K562 (cell line): ENCODE data around the gene APCDD1.

ENCODE experiments used
- NR3C1 ChIP-seq: sonication (generic); formaldehyde crosslinking; IDR thresholded peaks from 2 replicates; pipeline ENCODE4 v1.8.1; 2022; ENCODE audit warnings: missing genetic modification reagents
- RFX7 ChIP-seq: fragments of 250-450 bp; sonication (Bioruptor Pico); IDR thresholded peaks from 2 replicates; pipeline ENCODE4 v1.5.1; 2021; ENCODE audit warnings: mild to moderate bottlenecking
- RHOXF2B ChIP-seq: fragments of 250-450 bp; sonication (Bioruptor Pico); conservative IDR thresholded peaks from 2 replicates; pipeline ENCODE4 v1.5.1; 2021
- RNF2 ChIP-seq: sonication (generic); IDR thresholded peaks from 2 replicates; pipeline ENCODE4 v1.6.1; 2016
- ZNF217 ChIP-seq: sonication (generic); formaldehyde crosslinking; IDR thresholded peaks from 2 replicates; pipeline ENCODE4 v1.8.0; 2022; ENCODE audit warnings: mild to moderate bottlenecking, missing genetic modification reagents
- ZNF830 ChIP-seq: fragments of 250-450 bp; sonication (Bioruptor Pico); IDR thresholded peaks from 2 replicates; pipeline ENCODE4 v1.5.0; 2021; ENCODE audit warnings: mild to moderate bottlenecking

DNA sequence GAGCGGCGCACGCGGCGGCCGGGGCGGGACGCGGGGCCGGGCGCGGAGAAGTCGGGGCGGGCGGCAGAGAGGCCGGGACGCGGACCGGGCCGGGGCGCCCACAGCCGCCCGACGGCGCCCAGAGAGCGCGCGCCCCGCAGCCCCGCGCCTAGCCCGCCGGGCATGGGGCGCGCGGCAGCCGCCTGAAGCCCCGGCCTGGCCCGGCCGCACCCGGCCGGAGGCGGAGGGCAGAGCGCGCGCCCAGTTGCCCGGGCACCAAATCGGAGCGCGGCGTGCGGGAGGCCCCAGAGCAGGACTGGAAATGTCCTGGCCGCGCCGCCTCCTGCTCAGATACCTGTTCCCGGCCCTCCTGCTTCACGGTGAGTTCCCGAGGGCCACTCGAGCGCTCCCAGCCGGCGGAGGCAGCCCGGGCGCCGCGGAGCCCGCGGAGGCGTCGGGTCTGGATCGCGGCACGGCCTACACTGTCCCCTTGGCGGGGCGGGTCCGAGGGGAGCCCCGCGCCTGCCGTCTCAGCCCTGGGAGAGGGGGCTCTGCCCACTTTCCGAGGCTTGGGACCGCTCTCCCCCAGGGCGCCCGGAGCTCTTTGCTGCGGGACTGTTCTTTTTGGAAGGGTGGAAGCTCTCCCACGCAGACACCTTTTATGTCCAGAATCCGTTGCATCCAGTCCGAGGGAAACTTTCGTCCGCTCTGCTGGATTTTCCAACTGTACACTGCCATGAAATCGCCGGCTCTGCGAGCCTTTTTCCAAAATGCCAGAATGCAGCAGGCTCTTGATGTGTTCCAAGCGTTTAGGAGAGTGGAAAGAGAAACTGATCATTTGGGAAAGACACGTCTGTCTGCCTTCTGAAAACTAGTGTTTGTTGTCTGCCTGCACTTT lies 484 bp downstream of the APCDD1 start:
- TF ChIP-seq ZNF830 (CRISPR knock-in tag): no peak
- TF ChIP-seq ZNF217 (CRISPR knock-in tag): no peak
- no peak for TF ChIP-seq NR3C1 (CRISPR knock-in tag)
- no peak for TF ChIP-seq RFX7
- TF ChIP-seq RNF2: no peak
- no peak for TF ChIP-seq RHOXF2B (CRISPR knock-in tag)
